GM18520 (cell line): ENCODE data around the gene GALNT9.
"Not testable (repeated sequence)": the region's sequence is repeated elsewhere in the genome, so short reads cannot be mapped to it uniquely, and the experiment has no call there.

Experiments used
- ATAC-seq: cut with Tn5 transposase; IDR thresholded peaks from one replicate; pipeline ENCODE4 v1.9.1; 2021; ENCODE audit not compliant: unreplicated experiment

The GALNT9 gene

DNA sequence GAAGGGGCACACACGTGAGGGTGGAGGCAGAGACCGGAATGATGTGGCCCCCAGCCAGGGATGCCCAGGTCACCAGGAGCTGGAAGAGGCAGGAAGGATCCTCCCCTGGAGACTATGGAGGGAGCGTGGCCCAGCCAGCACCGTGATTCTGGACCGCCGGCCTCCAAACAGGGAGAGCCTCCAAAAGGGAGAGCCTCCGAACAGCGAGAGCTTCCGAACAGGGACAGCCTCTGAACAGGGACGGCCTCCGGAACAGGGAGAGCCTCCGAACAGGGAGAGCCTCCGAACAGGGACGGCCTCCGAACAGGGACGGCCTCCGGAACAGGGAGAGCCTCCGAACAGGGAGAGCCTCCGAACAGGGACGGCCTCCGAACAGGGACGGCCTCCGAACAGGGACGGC is 33.8 kb downstream of the GALNT9 start:
- ATAC-seq = not testable (repeated sequence)

DNA sequence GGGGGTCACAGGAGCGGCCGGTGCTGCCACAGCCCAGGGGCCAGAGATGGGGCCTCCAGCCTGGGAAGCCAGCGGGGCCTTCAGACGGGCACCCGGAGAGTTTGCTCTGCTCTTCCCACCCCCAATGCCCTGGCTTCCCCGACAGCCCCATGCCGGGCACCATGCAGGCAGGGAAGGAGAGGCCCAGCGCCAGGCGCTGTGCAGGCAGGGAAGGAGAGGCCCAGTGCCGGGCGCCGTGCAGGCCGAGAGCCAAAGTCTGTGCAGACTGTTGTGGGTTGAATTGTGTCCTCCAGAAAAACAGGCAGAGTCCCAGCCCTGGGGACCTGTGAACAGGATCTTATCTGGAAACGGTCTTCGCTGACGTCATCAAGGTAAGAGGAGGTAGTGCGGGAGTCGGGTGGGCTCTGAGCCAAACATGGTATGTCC is 34.3 kb downstream of the GALNT9 start:
- no peak for ATAC-seq

DNA sequence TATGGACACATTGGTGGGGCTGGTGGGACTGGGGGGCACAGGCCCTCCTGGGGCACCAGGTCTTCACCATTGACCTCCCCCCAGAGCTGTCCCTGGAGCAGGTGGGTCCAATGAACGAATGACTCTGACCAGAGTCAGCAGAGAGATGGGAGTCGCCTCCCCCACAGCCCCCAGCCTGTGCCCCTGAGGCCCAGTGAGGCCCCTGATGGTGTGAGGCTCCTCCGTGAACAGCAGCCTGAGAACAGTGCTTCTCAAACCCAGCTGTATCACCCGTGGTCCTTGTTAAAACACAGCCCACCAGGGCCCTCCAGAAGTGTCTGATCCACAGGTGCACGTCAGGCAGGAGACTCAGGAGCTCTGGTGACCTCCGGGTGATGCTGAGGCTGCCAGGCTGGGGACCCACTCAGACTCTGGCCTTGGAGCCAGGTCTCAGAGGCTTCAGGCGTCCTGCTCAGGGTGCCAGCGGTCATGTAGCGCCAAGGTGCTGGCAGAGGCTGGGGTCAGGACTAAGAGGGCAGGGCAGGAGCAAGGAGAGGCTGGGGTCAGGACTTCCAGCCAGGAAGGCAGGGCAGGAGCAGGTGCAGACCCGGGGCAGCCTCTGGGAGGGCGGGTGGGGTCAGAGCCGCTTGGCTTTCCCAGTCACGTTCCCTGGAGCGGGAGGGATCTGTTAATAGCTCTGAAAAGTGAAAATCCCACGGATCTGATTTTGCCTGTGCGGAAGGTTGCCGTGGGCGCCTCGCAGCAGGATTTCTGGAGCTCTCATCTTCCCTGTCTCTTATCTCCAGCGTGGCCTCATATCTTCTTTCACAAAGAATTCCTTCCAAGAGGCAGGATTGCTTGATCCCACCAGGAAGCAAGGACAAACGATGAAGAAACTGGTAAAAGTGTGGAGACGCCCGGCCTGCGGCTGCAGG is 35.0 kb downstream of the GALNT9 start:
- no peak for ATAC-seq

DNA sequence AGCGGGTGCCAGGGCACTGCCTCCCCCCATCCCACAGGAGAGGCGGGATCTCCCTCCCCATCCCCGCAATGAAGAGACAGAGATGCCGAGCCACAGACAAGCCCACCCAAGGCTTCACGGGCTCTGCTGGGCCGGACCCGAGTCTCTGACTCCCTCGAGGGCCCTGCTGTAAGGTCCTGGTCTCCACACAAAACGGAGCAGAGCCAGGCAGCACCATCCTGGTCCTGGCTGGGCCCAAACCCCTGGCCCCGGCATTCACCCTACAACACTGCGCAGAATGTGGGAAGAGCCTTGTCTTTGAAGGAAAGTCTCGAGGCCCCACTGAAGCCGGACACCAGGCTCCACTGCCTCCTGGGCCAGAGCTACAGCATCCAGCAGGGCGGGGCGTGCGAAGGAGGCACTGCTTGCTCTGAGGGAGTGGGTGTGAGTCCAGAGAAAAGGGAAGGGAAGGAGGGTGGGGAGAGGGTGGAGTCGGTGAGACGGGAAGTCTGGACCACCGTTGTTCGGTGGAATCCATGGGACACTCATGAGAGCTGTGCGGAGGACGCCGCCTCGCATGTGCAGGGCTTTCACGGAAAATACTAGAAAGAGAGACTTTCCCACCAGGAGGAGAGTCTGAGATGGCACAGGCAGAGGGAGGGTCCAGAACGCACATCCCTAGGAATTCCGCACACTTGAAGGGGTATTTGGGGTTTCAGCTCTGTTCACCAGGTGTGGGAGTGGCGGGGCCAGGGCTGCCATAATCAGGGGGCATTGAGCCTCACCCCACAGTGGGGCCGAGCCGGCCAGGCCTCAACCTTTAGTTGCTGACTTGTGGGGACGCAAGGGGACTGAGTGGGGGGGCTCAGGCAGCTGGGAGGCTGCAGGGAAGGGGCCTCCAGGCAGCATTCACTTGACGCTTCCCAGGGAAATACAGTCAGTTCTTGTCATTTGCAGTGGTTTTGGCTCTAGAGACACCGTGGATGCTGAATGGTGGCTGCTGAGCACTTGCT is 36.8 kb downstream of the GALNT9 start:
- ATAC-seq = no peak

DNA sequence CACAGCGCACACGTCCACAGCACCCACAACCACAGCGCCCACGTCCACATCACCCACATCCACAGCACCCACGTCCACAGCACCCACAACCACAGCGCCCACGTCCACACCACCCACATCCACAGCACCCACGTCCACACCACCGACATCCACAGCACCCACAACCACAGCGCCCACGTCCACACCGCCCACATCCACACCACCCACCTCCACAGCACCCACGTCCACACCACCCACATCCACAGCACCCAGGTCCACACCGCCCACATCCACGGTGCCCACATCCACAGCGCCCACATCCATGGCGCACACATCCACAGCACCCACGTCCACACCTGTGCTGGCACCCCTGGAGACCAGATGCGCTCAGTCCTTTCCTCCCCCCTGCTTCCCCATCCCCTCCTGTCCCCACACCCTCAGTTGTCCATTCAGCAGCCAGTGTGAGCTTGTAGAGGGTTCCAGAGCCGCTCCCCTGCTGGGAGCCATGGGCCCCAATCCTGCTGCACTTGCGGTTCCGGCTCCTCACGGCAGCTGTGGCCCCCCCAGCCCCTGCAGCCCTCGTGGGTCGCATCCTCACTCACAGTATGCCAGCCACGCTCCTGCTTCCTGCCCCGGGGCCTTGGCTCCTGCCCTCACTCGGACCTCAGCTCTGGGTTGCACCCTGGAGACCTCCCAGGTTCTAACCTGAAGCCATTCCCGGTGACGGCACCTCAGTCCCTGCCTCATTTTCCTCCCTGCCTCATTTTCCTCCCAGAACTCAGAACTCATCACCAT is 37.8 kb downstream of the GALNT9 start:
- no peak for ATAC-seq

DNA sequence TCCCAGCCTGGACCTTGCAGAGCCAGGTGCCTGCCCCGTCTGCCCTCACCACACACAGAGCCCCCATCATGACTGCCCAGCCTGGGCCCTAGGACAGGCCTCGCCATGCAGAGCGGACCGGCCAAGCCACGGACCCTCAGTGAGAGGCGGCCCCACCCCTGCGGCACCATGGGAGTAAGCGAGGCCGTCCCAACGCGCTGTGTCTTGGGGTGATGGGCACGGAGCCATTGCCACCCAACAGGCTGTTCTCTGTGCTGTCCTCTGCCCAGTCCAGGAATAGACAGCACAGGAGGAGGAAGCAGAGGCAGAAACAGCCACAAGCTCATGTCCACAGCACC is 39.2 kb downstream of the GALNT9 start:
- no peak for ATAC-seq

DNA sequence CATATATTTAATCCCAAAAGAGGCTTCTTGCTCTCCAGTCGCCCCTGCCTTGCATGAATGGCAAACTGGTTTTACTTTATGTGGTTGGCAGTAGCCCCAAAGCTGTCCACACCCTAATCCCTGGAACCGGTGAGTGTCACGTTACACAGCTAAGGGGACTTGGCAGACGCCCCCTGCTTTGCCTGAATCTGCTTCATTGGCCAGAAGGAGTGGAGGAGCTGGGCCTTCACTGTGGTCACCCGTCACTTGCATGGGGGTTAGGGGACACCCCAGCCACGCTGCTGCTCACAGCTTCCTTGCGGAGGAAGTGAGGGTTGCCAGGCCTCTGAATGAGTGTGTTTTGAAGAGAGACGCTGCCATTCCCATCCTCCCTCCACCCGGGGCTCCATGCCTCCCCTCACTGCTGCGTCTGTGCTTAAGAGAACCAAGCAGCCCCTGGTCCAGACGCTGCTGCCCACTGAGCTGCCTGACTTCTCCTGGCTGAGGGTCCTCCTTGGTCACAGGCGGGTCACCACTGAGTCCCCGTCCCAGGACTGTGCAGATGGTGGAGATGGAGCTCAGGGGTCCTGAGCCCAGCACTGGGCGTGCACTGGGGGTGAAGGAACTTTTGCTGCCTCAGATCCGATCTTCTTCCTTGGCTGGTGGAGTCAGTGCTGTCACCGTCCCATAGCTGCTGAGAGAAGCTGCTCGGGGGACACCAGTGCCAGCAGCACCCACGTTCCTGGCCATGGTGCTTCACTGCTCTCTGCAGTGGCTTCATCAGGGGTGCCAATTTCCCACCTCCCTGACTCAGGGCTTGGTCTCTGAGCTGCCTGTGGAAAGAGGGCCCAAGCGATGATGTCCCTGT is 39.8 kb downstream of the GALNT9 start:
- no peak for ATAC-seq

DNA sequence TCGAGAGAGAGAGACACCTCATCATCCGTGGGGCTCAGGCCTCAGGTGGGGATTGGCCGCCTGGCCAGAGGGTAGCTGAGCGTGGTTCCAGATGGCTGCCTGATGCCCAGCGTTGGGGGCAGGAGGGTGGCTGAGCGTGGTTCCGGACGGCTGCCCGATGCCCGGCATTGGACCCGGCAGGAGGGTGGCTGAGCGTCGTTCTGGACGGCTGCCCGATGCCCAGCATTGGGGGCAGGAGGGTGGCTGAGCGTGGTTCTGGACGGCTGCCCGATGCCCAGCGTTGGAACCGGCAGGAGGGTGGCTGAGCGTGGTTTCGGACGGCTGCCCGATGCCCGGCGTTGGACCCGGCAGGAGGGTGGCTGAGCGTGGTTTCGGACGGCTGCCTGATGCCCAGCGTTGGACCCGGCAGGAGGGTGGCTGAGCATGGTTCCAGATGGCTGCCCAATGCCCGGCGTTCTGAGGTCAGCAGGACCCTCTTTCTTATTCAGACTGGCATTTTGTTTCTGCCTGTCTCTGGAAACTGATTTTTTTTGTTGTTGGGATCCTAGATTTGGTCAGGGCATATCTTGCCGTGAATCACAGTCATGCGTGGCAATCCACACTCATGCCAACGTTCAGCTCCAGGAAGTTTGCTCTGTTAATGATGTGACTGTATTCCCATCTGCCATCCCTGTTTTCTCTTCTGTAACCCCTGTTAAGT is 40.7 kb downstream of the GALNT9 start:
- no peak for ATAC-seq

DNA sequence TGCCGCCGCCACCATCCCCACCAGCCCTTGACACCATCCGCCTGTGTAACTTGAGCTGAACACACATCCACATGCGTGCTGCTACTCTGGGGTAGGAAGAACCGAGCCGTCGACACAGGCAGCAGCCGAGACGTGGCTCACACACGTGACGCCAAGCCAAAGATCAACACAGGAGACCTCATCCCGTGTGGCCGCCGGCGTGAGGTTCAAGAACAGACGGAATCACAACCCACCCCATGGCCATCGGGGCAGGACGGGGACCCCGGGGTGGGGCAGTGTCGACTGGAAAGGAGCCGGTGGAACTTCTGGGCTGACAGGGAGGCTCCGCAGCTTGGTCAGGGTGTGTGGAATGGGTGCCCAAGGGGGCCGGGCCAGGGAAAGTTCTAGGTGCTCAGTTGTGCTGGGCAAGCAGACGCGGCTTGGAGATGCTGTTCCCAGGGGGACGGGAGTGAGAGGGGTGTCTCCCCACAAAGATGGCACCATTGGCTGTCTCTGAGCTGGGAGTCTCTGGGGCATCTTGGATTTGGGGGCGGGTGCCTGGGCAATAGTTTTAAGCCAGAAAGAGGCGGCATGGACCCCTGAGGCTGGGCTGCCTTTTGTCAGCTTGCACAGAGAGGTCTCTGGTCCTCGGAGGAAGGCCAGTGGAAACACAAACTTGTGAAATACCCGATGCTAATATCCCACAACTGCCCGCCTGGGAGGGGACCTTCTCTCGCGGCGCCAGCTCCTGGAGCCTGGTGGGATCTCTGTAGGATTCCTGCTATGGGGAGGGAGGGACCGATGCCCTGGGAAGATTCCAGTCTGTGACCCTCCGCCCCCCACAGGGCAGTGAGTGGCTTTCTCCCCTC is 41.8 kb downstream of the GALNT9 start:
- no peak for ATAC-seq

DNA sequence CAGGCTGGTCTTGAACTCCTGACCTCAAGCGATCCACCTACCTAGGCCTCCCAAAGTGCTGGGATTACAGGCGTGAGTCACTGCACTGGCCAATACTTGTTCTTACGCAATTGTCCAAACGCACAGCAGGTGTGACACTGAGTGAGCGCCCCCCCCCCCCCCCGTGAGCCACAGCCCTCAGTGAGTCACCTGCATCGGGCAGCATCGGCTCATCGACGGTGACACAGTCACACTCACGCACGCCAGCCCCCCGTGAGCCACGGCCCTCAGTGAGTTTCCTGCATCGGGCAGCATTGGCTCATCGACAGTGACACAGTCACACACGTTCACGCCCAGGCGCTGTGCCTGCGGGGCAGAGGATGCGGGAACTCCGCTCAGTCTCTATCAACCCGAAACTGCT is 42.5 kb downstream of the GALNT9 start:
- no peak for ATAC-seq

DNA sequence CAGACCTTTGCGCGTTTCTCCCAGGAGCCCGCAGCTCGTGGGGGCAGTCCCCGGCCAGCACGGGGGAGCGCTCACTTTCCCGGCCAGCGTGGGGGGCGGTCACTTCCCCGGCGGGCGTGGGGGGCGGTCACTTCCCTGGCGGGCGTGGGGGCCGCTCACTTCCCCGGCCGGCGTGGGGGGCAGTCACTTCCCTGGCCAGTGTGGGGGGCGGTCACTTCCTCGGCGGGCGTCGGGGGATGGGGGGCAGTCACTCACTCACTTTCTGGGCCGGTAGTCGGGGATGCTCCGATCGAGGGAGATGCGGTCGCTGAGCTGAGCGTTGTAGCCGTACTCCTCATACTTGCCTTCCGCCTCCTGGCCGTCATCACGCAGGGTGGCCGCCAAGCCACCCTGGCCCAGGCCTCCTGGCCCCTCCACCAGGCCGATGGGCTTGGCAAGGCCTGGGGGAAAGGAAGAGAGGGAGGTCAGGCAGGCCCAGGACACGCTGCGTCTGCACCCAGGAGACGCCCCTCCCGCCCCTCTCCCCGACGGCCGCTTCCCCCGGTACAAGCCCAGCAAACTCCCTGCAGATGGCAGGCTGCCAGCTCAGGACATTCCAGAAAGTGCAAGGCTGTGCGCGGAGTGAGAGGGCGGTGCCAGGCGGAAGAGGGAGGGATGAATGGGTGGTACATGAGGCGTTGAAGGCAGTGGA is 43.3 kb downstream of the GALNT9 start:
- no peak for ATAC-seq

DNA sequence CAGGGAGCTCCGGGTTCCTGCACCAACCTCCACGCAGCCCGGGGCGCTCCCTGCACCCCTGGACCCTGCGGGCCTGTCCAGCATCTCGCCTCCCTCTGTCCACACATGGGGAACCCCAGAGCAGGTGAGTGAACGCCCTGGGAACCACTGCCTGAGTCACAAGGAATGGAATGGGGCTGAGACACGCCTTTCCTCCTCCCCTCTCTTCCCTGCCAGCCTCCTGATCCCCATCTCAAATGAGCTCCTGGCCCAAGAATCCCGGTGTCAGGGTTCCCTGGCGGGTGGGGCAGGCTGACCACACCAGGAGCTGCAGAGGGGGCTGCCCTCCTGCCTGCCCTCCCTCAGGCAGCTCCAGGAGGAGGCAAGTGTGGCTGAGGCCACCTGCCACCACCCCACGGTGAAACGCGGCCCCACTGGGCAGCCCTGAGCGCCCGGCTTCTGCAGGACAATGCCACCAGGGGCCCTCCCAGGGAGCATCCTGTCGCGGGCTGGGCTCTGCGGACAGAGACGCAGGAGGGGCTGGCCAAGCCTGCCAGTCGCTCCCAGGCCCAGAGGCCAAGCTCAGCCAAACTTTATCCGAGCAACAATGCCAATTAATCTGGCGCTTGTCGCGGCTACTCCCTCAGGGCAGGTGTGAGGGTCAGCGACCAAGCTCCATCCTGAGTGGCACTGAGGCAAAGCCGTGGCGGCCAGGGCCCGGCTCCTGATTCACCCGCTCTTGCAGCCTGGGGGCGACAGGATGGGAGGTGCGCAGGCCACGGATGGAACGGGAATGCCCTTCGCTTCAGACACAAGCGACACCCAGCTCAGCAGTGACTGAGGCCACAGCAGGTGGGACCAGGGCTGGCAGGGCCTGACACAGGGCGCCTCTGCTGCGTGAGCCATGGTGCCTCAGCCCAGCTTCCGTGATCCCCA is 44.3 kb downstream of the GALNT9 start:
- ATAC-seq = no peak

DNA sequence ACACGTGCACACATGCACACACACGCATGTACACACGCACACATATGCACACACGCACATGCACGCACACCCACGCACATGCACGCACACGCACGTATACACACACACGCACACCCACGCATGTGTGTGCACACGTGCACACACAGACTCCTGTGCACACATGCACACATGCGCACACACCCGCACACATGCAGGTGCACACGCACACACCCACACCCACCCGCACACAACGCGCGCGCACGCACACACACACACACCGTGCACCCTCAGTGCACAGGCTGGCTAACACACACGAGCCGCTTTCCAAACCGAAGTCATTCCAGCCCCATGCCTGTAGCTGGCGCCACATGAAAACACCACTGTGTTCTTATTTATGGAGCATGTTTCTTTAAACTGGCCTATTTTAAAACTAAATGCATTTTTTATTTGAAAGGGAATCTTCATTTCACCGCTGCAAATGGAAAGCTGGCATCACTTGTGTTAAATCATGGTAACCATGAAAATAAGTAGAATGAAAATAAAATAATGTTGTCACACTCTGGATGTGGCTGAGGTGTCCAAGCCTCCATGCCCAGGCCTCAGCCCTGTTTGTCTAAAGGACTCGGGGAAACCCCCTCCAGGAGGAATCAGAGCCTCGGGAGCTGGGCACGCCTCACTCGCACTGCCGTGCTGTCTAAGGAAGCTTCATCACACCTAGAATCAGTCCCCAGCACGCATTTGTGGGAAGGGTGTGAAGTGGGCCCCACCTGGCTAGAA is 45.1 kb downstream of the GALNT9 start:
- no peak for ATAC-seq

DNA sequence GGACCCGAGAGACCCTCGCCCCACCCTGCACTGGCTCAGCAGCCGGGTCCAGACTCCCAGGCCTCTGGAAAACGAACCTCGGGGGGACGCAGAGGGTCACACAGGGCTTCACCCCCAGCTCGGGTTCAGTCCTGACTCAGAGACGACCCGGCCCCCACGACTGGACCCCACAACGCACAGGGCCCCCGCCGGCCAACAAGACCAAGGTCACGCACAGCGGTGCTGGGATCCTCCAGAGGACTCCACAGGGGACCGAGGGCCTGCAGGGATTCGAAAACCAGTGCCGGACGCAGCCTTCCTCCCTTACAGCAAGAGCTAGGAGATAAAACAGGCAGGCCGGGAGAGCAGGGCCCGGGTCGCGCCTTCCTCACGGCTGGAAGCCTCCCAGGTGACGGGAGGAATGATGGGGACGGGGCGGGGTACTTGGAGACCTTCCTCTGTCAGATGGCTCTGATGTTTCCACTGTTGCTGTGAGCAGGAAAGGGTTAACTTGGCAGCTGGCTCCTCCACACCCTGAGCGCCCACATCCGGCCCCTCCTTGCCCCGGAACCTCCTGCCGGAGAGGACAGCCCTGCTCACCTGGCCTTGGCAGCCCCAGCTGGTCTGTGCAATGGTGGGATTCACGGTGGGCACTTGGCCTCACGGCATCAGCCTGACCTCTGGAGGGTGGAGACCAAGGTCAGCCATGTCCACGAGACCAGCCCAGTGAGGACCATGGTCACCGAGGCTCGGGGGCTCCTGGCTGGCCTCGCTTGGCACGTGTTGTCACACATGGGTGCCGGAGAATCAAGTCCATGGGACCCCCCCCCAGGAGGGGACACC is 46.2 kb downstream of the GALNT9 start:
- ATAC-seq = no peak
